CD4-positive, alpha-beta T cell (primary cell): Measurements from ENCODE around the gene CNTROB. TPM values are rescaled to one million over a fixed set of nuclear protein-coding genes. Genes with fewer than 3 reads are reported as not detected.

ENCODE experiments used
- ATAC-seq: fragments of 200-7000 bp; cut with Tn5 transposase; one replicate; pipeline ENCODE4 v1.10.0; 2022; ENCODE audit warnings: mild to moderate bottlenecking; ENCODE audit not compliant: poor library complexity
- CTCF ChIA-PET: fragments of 350-600 bp; sonication (Branson Sonifier 250); formaldehyde crosslinking; loops from one replicate; lab custom pipeline; 2021; ENCODE audit warnings: antibody characterized with exemption, inconsistent platforms; lab: Charles Lee
- POLR2A ChIA-PET: fragments of 350-600 bp; sonication (Branson Sonifier 250); formaldehyde crosslinking; loops from one replicate; lab custom pipeline; 2021; ENCODE audit warnings: antibody characterized with exemption, inconsistent platforms; lab: Charles Lee
- DNase-seq, 14 experiments: peaks; one replicate each; pipeline ENCODE4 v3.0.0-alpha.2; 2013 to 2020; ENCODE audit warnings: mixed read lengths in 2 of 14
- H3K27ac ChIP-seq, 2 donors: one replicate each; pipeline versions ENCODE4 v1.5.1 to v1.7.0; 2013; ENCODE audit warnings: low read length in 2 of 2, low read depth in 1 of 2, mild to moderate bottlenecking in 1 of 2
- H3K27me3 ChIP-seq, 2 experiments: 1 replicate in 1 of 2; 2 replicates in 1 of 2; pipeline versions ENCODE4 v1.6.1 to v1.7.0; 2013; ENCODE audit warnings: low read length in 2 of 2, control low read depth in 1 of 2, mild to moderate bottlenecking in 1 of 2, moderate library complexity in 1 of 2; ENCODE audit not compliant: insufficient read depth in 2 of 2, control insufficient read depth in 1 of 2
- H3K36me3 ChIP-seq: one replicate; pipeline ENCODE4 v1.6.1; 2013; ENCODE audit warnings: low read length, control low read depth; ENCODE audit not compliant: insufficient read depth
- H3K4me1 ChIP-seq: one replicate; pipeline ENCODE4 v1.6.1; 2013; ENCODE audit warnings: low read length, control low read depth; ENCODE audit not compliant: insufficient read depth
- H3K4me3 ChIP-seq: one replicate; pipeline ENCODE4 v1.5.1; 2013; ENCODE audit warnings: mild to moderate bottlenecking, low read length, moderate library complexity
- H3K9me3 ChIP-seq, 2 experiments: 1 replicate in 1 of 2; 2 replicates in 1 of 2; pipeline versions ENCODE4 v1.6.1 to v1.7.0; 2013; ENCODE audit warnings: low read length in 2 of 2, mild to moderate bottlenecking in 2 of 2, control low read depth in 1 of 2, moderate library complexity in 1 of 2; ENCODE audit not compliant: control insufficient read depth in 1 of 2, insufficient read depth in 1 of 2
- H3K27ac Mint-ChIP-seq: one replicate; pipeline ENCODE4 v1.8.0; 2020; ENCODE audit warnings: mixed read lengths
- H3K27me3 Mint-ChIP-seq: one replicate; pipeline ENCODE4 v1.8.0; 2021; ENCODE audit warnings: mixed read lengths
- H3K36me3 Mint-ChIP-seq: one replicate; pipeline ENCODE4 v1.8.0; 2021; ENCODE audit warnings: low read depth, mixed read lengths
- H3K4me1 Mint-ChIP-seq: one replicate; pipeline ENCODE4 v1.8.0; 2021; ENCODE audit warnings: low read depth, mixed read lengths
- H3K4me3 Mint-ChIP-seq: one replicate; pipeline ENCODE4 v1.8.0; 2020; ENCODE audit warnings: mild to moderate bottlenecking, mixed read lengths
- H3K9me3 Mint-ChIP-seq: one replicate; pipeline ENCODE4 v1.8.0; 2020; ENCODE audit warnings: mixed read lengths
- CTCF ChIP-seq: fragments of 200-600 bp; IDR thresholded peaks from one replicate; pipeline ENCODE4 v1.8.0; 2022; ENCODE audit warnings: antibody characterized with exemption, mild to moderate bottlenecking
- intact Hi-C, 2 experiments: fragments of 100-400 bp; cut with DNase I in 1 of 2; cut with micrococcal nuclease in 1 of 2; formaldehyde crosslinking; loops; one replicate each; pipeline versions ENCODE4 v1.15.1 to v1.9.0; 2023 to 2025; cut with DNase I, micrococcal nuclease
- total RNA-seq, 174 experiments: library from RNA in 2 of 174; stranded (reverse) in 2 of 174; gene quantifications; one replicate each; pipeline ENCODE4 v1.2.3 and lab custom pipeline; 2021 to 2026

Gene CNTROB
- total RNA-seq, 2 experiments from 2014 or later, result 20.6 to 21.9 TPM

DNA sequence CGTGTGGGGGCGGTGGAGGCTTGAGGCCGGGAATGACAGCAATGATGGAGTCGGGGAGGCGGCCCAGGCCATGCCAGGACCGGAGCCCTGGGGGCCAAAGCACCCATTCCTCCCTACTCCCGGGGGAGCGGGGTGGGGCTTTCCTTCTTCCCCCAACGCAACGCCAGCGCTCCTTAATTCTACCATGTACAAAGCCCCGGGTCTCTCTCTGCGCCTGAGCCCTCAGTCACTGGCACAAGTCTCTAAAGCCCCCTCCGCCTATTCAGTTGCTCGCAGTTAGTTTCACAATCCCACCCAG, 15.7 kb upstream of the CNTROB start:
- POLR2A ChIA-PET, result interaction anchor here (0.6 to 4.3 kb wide), 24 partner anchors 10 to 305 kb away, joined by 3 to 60 read pairs (median 4); partner anchors contain the start of genes CNTROB, CYB5D1, KCNAB3 and NAA38
- no peaks in the 10 kb centered on the region for H3K9me3 ChIP-seq
- H3K27ac ChIP-seq, result peak overlapping the region; percentile 64 to 77
- intact Hi-C loops, result loop anchor here (1.0 to 10.0 kb wide), 4 partner anchors 14 to 92 kb away; partner anchors contain the start of gene CNTROB (in 1 of the 2)
- Mint-ChIP-seq H3K4me3 (peak overlapping the region; percentile 77), H3K27ac (peak overlapping the region; percentile 90), H3K27me3 (no peaks in the 10 kb centered on the region), H3K36me3 (peaks cover 12% of the 10 kb centered on the region), H3K4me1 (peaks cover 30% of the 10 kb centered on the region), H3K9me3 (no peaks in the 10 kb centered on the region)
- DNase-seq (no peak), ATAC-seq (no peak)
- H3K4me3 ChIP-seq, result peak overlapping the region; percentile 77
- H3K4me1 ChIP-seq, result peaks cover 35% of the 10 kb centered on the region
- CTCF ChIA-PET, result interaction anchor here (0.9 to 3.8 kb wide), 5 partner anchors 16 to 141 kb away, joined by 4 to 50 read pairs (median 6); partner anchors contain the start of genes CNTROB and TRAPPC1
- peaks cover 14% of the 10 kb centered on the region for H3K36me3 ChIP-seq
- H3K27me3 ChIP-seq, result no peaks in the 10 kb centered on the region
- TF ChIP-seq CTCF, result no peak

- no peaks in the 10 kb centered on the region for H3K9me3 ChIP-seq
- intact Hi-C loops, result loop anchor here (1.0 to 10.0 kb wide), 4 partner anchors 13 to 92 kb away; partner anchors contain the start of gene CNTROB (in 1 of the 2)
- peaks cover 35% of the 10 kb centered on the region for H3K4me1 ChIP-seq
- H3K27ac Mint-ChIP-seq, result peak overlapping the region; percentile 90
- H3K27ac ChIP-seq, result peak overlapping the region in 1 of 2 donors; percentile 77
- no peak overlapping the region for H3K4me3 ChIP-seq
- TF ChIP-seq CTCF, result no peak
- H3K36me3 Mint-ChIP-seq, result peaks cover 12% of the 10 kb centered on the region
- ChIA-PET POLR2A (interaction anchor here (1.1 to 4.3 kb wide), 8 partner anchors 10 to 304 kb away, joined by 3 to 60 read pairs (median 6); partner anchors contain the start of genes CNTROB, KCNAB3 and TRAPPC1), CTCF (interaction anchor here (2.2 to 3.8 kb wide), 2 partner anchors 73 to 125 kb away, joined by 7 to 50 read pairs; no protein-coding TSS in a partner anchor)
- H3K27me3 ChIP-seq, result no peaks in the 10 kb centered on the region
- no peaks in the 10 kb centered on the region for H3K9me3 Mint-ChIP-seq
- no peak for DNase-seq
- peaks cover 34% of the 10 kb centered on the region for H3K4me1 Mint-ChIP-seq
- no peaks in the 10 kb centered on the region for H3K27me3 Mint-ChIP-seq
- no peak for ATAC-seq
- H3K4me3 Mint-ChIP-seq, result peak overlapping the region; percentile 77
- peaks cover 10% of the 10 kb centered on the region for H3K36me3 ChIP-seq
Observed at GRCh38 chr17:7916808-7917207, 15.2 kb upstream of the CNTROB start.

DNA sequence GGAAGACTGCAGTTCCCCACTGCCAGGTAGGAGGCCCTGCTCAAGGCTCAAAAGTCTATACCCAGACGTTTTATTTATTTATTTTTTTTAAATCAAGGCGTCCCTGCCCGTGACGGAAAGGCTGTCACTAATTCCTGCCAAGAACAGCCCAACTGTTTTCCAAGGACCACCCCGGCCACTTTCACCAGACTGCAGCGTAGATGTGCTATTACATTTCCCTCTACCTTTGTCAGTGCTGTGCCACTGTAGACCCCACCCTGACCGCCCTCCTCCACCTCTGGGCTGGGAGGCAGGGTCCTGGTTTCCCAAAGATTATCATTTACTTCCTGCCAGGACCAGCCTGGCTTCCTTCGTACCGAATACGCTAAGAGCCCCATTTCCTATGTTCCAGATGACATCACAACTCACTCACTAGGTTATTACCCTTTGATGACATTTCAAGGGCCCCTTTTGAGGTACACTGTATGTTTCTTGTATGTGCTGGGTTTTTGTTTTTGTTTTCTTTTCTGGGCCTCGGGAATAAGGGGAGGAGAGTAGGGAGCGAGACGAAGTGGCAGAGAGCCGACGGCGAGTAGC, 9.6 kb upstream of the CNTROB start:
- Histone ChIP-seq H3K4me1 (peaks cover 22% of the 10 kb centered on the region), H3K36me3 (no peaks in the 10 kb centered on the region), H3K9me3 (no peaks in the 10 kb centered on the region), H3K4me3 (peak overlapping the region; percentile 71), H3K27me3 (no peaks in the 10 kb centered on the region), H3K27ac (peak overlapping the region; percentile 59 to 69)
- TF ChIP-seq CTCF, result no peak
- no peak for DNase-seq
- H3K27ac Mint-ChIP-seq, result peak overlapping the region; percentile 94
- ChIA-PET POLR2A (interaction anchor here (0.7 to 3.1 kb wide), 4 partner anchors 10 to 945 kb away, joined by 3 to 31 read pairs (median 6); partner anchors contain the start of genes CNTROB, PIK3R6 and TRAPPC1), CTCF (interaction anchor here (1.0 to 2.3 kb wide), 4 partner anchors 10 to 67 kb away, joined by 3 to 9 read pairs (median 5); partner anchors contain the start of genes CNTROB and TRAPPC1)
- intact Hi-C loops, result loop anchor here in 1 of 2 experiments (1.0 kb wide), 1 partner anchor 10 kb away; the partner anchor contains the start of gene CNTROB
- peak; percentile 68 for ATAC-seq
- peaks cover 8% of the 10 kb centered on the region for H3K36me3 Mint-ChIP-seq
- no peaks in the 10 kb centered on the region for H3K27me3 Mint-ChIP-seq
- H3K9me3 Mint-ChIP-seq, result no peaks in the 10 kb centered on the region
- H3K4me1 Mint-ChIP-seq, result peaks cover 28% of the 10 kb centered on the region
- H3K4me3 Mint-ChIP-seq, result peak overlapping the region; percentile 86
